GM21367 (cell line): ENCODE results near the gene SSTR3.
A peak's percentile ranks its signal among the peaks of the same experiment; 100 is the strongest.

Experiments
- ATAC-seq: cut with Tn5 transposase; IDR thresholded peaks from one replicate; pipeline ENCODE4 v1.9.1; 2021; ENCODE audit not compliant: unreplicated experiment

The SSTR3 gene

DNA sequence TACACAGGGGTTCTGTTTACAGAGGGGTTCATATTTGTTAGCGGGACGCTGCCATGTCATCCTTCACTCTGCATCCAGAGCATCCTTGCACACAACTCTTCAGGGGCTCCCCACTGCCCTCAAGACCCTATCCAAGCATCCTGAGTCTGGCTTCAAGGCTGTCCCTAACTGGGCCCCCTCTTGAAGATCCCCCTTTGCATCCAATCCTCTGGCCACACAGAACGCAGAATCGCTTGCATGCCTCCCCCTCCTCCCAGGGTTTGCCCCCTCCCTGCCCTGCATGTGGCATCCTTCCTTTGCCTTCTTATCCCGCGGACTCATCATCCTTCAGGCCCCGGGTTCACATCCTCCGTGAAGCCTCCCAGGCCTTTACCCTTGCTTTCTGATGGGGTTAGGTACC is 42.9 kb downstream of the SSTR3 start:
- no peak for ATAC-seq

DNA sequence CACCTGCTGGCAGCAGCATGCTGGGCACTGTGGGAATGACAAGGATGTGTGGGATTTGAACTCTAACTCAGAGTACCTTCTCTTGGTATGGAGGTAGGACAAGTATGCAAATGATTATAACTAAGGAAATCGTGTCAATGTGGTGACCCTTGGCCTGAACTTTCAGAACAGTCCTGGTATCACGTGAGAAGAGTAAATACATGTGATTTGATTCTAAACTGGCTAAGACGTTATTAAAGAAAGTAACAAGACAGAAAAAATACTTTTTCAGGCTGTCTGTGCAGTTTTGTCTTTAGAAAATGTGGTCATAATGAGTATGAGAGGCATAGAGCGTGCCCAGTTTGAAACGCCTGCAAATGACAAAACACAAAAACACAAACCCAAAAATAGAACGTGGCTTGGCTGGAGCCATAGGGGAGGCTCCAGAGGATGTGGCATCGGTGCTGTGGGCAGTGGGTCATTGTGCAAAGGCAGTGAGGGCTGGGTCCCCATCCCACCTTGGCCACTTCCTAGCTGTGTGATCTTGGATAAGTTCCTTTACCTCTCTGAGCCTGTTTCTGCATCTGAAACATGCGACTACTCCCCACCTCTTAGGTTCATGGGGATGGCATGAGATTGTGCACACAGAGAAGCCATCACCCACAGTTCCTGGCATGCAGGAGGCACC is 44.2 kb downstream of the SSTR3 start:
- ATAC-seq: no peak

DNA sequence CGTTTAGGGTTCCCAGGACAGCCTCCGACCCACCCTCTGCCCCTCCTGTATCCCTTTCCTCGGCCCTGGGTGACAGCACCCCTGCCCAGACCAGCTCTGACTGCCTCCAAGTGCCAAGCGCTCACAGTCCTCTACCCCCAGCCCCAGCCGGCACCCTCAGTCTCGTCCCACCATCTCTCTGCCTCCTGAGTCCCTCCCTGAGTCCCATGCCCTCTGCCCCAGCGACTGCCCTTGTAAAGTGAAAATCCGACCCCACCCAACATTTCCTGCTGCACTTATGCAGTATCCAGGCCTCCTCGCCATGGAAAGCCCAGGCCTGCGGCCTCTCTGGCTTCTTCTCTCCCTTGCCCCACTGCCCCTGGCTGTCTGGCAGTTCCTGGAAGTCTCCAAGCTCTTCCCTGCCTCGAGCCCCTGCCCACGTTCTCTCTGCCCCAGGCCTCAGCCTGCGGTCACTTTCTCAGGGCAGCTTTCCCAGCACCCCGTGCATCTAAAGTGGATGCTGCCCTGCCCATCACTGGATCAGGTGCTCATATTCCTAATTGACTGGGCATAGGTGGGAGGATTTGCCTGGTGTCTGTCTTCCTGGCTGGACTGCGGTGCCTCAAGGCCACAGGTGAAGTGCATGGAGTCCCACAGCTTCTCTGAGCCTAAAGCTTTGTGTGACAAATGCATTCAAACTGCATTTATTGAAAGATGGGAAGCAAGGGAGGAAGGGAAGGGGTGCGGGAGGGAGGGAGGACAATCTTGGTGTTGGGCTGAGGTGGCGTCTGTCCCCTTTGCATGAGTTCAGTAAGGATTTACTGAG is 44.9 kb downstream of the SSTR3 start:
- ATAC-seq: no peak

DNA sequence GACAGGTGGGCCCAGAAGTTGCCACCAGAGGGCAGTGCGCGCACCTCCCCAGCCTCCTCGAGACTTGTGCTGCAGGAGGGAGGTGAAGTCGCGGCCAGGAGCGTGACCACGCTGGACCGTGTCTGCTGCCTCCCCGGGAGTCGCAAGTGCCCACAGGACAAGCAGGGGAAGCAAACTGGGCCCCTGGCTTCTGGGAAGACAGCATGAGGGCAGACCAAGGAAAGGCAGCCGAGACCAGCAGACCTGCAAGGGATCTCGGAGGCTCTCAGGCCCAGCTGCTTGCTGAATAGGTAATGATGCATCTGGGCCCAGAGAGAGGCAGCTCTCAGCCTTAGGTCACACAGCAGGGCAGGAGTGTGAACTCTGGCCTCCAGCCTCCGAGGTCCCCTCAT is 45.6 kb downstream of the SSTR3 start:
- no peak for ATAC-seq

DNA sequence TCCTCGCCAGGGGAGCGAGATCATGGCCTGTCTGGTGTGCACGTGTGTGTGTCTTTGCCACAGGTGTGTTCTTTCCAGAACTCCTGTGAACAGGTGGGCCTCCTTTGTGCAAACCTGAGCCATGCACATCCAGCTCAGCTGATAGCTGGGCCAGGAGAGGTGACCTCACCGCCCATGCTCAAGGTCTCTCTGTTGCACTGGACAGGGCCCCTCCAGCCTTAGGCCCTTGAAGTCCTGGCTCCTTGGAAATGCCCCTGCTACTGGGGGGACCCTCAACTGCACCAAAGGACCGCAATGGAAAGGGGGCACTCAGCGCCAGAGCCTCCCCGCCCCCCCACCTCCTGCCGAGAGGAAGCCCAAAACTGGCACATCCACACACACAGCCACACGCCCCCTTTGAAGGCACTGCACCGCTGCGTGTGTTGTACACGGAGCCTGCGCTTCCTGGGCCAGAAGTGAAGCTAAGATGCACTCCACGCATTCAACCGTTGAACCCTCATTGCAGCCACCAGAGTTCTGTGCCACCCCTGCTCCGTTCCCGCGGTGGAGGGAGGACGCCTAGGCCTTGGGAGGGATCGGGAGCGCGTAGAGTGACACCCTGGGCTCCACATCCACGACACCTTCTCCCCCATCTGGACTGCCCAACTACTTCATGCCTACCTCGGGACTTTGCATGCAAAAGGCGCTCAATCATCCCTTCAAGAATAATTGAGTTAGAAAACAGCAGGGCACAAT is 46.2 kb downstream of the SSTR3 start:
- no peak for ATAC-seq

DNA sequence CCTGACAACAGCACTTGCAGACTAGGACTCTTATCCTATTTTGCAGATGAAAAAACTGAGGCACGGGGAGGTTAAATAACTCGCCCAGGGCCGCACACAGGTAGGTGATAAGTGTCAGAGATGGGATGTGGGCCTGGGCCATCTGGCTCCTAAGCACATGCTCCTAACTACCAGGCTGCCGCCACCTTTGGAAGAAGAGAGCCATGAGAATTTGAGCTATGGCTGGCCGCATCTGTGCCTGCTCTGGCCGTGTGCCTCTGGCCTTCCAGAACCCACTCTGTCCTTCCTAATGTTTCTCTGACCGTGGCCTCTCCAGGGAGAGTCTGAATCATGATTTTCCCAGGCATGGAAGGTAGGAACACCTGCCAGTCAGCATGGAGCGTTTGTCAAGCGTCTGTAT is 47.2 kb downstream of the SSTR3 start:
- no peak for ATAC-seq

DNA sequence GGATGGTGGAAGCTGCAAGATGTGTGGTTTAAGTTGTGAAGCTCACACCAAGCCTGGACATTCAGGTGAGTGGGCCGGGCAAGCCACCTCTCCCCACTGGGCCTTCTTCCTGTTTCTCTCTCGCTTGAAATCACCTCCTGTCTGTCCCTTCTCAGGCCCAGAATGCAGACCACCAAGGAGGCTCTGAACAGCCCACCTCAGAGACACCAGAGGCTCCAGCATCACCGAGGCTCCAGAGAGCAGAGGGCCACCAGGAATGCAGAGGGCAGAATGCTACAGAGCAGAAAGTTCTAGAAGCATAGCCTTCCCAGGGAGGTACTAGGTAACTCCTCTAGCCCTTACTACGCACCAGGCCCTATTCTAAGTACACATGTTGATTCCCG is 47.8 kb downstream of the SSTR3 start:
- peak; percentile 9 for ATAC-seq

DNA sequence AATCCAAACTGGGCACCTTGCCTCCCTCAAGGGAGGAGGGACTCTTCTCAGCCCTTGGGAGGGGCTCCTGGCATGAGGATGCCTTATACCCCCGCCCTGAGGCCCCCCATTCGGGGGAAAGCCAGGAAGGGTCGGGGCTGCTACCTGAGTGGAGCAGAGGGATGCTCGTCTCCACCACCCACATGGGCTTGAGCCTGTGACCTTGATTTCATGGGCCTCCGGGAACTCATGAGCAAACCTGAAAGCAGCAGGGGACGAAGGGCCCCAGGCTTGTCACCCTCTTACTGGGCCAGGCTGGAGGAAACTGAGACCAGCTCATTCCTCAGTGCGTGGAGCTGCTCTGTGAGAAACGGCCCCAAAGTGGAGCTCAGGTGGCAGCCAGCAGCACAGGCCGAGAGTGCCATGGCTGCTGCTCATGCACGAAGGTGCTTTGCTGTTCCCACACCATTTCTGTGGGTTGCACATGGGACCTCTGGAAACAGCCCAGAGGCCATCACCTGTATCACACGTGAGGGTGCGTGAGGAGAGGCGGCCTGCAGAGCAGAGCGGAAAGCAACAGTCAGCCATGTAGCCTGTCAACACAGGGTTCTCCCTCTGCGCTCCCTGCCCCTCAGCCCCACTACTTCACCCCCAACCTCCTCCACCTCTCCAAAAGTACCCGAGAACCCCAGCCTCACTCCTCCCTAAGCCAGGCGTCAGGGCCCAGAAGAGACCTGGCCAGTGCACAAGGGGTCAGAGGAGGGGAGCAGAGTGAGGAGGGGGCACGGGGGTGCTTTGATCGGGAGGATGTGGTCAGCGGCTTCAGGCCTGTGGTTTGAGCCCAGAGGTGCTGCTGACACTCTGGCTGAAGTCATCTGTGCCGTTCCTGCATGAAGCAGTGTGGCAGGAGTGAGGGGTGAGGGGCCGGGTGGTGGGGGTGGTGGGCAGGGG is 48.4 kb downstream of the SSTR3 start:
- peak; percentile 27 for ATAC-seq

DNA sequence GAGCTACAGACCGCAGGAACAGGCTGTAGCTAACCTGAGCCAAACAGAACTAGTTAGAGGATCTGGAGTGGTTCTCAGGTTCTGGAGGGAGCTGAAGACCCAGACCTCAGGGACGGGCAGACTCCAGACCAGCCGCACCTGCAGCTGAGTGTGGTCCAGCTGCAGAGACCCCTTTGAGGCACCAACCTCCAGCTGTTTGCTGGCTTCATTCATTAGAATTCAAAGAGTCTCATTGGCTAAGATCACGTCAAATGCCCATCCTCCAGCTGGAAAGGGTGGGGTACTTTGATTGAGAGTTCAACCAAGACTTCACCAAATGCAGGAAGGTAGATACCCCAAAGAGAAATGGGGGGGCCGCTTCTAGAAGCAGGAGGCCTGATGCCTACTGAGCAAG is 49.2 kb downstream of the SSTR3 start:
- ATAC-seq: no peak

DNA sequence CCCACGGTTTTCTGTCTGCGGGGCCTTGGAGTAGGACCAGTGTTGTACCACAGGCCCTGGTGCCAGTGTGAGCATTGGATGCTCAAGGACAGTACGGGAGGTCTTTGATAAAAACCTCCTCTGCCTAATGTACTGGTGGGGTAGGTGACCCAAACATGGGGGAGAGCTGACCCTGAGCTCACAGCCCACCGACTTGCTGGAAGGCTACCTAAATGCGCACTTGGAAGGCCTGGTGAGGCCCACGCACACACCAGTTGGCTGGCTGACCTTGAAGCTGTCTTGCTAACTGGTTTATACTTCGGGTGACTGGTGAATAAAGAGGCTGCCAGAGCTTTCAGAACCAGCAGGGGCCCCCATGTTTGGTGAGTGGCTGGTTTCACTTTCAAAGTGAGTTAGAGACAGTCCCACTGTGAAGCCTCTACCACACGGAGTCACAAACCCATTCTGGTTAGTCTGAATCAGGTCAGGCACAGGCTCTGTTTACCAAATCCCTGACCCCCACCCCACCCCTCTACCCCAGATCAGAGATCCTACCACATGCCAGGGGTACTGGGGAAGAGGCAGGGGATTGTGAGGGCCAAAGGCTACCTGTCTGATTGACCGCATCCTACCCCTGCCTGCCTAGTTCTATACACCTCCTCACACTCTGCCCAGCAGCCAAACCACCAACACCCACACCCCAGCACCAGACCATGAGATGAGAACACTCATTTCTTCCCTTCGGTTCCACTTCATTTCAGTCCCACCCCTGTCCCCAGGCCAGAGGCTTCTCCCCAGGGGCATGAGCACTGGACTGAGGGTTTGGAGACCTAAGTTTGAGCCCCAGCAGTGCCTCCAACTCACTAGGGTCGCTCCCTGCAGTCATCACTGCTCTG is 49.8 kb downstream of the SSTR3 start:
- no peak for ATAC-seq

DNA sequence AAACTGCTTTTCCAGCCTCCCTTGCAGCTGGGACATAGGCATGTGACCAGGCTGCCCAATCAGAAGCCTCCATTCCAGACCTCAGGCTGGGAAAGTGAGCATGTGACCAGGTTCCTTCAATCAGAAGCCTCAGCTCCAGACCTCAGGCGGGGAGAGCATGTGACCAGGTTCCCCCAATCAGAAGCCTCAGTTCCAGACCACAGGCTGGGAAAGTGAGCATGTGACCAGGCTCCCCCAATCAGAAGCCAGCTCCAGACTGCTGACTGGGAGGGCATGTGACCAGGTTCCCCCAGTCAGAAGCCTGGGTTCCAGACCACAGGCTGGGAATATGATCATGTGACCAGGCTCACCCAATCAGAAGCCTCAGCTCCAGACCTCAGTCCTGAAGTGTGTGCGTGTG is 50.8 kb downstream of the SSTR3 start:
- ATAC-seq: no peak

DNA sequence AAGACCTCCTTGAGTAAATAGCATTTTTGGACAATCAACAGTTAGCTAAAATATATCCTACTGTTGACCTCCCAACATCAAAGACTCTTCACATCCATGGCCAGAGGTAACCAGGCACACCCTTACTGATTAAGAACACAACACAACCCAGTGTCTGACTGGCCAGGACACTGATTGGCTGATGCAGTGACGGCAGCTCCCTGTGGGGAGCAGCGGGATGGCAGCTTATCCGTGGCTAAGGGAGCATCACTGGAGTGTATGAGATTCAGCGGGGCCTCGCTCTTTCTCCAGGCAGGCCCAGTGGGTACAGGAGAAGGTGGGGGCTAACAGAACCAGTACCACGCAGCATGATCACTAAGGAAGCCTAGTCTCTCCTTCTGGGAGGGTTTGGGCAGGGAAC is 52.2 kb downstream of the SSTR3 start:
- ATAC-seq: no peak

DNA sequence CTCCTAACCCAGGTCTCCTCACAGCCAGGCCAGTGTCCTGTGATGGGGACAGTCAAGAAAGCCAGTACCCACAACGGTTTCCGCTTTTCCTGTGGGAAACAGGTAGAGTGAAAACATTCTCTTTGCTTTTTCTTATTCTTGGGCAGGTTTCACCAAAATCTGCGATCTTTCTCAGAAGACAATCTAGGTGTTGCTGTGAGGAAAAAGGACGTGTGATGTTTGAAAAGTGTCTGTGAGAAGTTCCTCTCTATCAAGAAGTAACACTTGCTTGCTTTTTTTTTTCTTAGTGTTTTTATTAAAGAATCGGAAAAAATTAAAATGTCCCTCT is 53.4 kb downstream of the SSTR3 start:
- no peak for ATAC-seq

DNA sequence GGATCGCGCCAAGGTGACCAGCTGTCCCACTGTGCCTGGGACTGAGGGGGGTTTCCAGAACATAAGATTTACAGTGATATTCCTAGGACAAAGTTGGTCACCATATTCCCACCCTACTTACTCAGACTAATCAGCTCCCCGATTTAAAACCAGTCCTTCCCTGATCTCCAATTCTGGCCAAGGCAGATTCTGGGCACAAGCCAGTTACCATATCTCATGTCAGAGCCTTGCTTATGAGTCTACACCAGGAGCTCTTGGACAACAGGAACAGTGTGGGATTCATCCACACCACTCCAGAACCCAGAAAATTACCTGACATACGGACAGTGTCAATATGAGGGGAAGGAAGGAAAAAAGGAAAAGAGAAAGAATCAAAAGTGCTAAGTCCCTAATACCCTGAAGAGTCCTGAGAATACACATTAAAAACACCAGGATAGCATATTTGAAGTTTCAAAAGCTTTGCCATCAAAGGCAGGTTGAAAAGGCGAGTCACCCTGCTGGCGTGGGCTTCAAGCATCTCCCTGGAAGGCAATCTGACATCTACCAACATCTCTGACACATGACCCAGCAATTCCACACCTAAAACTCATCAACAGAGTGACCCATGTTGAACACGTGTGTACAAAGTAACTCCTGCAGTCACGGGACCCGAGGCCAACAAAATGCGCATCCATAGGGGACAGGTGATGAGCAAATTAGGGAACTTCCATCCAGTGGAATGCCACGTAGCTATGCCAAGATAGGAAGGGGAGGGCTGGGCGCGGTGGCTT is 54.6 kb downstream of the SSTR3 start:
- ATAC-seq: no peak

DNA sequence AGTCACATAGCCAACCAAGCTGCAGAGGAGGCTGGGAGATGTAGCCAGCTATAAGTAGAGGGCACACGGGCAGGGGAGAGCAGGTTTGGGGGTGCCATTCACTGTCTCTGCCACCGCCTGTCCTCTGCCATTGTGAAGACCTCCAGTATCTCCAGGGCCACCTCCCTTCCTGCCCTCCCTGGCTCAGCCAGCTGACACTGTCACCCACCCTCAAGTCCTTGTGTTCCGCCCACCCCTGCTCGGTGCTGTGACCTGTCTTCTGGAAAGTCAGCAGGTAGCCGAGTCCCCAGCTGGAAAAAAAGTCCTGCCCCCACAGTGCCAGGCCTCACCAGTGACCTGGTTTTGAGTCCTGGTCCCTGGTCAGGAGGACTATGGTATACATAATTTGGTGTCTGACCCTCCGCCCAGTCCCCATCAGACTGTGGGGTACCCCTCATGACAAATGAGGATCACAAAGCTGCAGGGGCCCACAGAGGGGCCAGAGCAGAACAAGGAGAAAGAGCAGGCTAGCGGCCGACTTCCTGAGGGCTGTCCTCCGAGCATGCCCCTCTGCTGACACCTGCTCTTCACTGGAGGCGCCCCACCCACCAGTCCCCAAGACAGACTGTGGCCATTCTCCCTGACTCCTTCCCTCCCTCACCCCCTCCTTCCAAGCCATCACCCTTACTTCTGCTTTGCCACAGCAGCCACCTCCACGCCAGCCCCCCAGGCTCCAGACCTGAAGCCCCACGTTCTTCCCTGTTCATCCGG is 55.4 kb downstream of the SSTR3 start:
- no peak for ATAC-seq

DNA sequence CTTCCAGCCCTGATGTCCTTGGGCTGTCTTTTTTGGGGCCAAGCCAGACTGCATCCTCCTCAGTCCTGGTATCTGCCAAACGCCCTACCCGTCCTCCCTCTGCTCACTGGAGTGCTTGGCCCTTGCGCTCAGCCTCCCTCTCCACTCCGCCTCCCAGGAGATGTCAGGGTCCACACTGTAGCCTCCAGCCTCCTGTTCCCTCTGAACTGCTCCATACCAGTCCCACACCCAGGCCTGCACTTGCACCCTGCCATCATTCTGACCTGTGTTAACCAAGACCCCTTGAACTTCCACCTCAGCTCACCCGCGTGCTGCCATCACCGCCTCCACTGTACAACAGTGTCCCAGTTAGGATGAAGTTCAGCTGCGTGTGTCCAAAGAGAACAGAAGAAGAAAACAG is 56.3 kb downstream of the SSTR3 start:
- no peak for ATAC-seq

DNA sequence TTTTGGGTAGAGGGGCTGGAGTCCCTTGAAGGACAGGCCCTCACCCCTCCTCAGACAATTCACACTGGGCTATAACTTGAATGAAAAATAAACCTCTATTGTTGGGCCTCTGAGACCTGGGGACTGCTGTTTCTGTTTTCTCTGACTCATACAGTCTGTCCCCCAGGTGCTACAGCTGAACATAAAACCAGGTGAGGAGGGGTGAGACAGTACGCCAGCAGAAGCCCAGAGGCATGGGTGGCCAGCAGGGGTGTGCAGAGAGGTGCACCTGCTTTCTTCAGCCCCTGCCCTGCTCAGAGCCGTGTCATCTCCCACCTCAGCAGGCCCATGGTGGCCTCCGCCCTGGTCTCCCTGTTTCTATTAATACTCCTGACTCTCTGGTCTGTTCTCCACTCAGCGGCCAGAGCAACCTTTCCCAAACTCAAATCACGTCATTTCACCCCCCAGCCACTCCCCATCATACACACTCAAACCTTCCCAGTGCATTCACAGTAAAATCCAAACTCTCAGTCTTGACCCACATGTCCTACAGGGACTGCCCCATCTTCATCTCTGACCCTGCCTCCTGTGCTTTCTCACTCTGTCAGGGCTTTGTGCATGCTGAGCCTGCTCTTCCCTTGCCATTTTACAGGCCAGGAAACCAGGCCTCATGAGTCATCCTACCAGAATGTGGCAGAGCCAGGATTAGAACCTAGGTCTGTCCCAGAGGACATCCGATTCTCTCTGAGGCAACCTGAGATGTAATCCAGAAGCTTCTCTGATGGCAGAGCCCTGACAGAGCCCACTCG is 57.2 kb downstream of the SSTR3 start:
- ATAC-seq: no peak
